Liver (tissue), 9 donors: ENCODE data around the gene LKAAEAR1. TPM values are rescaled to one million over a fixed set of nuclear protein-coding genes. Genes with fewer than 3 reads are reported as not detected.

Experiments
- DNase-seq: peaks from one replicate; pipeline ENCODE4 v3.0.0-alpha.2; 2017; ENCODE audit warnings: low spot score
- H3K27ac ChIP-seq, 2 donors: one replicate each; pipeline ENCODE4 v1.7.0; 2013; ENCODE audit warnings: inconsistent platforms in 2 of 2, low read length in 2 of 2, control low read depth in 1 of 2, low read depth in 1 of 2, mild to moderate bottlenecking in 1 of 2
- H3K27me3 ChIP-seq, 4 donors: one replicate each; pipeline versions ENCODE4 v1.6.1 to v1.7.0; 2013; ENCODE audit warnings: low read length in 3 of 4, inconsistent platforms in 1 of 4, mild to moderate bottlenecking in 1 of 4, moderate library complexity in 1 of 4; ENCODE audit not compliant: control insufficient read depth in 4 of 4, insufficient read depth in 4 of 4
- H3K36me3 ChIP-seq, 4 donors: one replicate each; pipeline versions ENCODE4 v1.6.1 to v1.7.0; 2013; ENCODE audit warnings: low read length in 3 of 4, mild to moderate bottlenecking in 3 of 4, low read depth in 1 of 4, moderate library complexity in 1 of 4; ENCODE audit not compliant: control insufficient read depth in 4 of 4, insufficient read depth in 3 of 4
- H3K4me1 ChIP-seq, 4 donors: one replicate each; pipeline versions ENCODE4 v1.6.1 to v1.7.0; 2013; ENCODE audit warnings: low read length in 3 of 4, mild to moderate bottlenecking in 3 of 4, moderate library complexity in 1 of 4; ENCODE audit not compliant: control insufficient read depth in 4 of 4, insufficient read depth in 4 of 4
- H3K4me3 ChIP-seq, 3 donors: one replicate each; pipeline versions ENCODE4 v1.6.1 to v1.7.0; 2013; ENCODE audit warnings: low read length in 3 of 3, control low read depth in 1 of 3, low read depth in 1 of 3, mild to moderate bottlenecking in 1 of 3
- H3K9ac ChIP-seq, 2 donors: one replicate each; pipeline ENCODE4 v1.7.0; 2013; ENCODE audit warnings: low read length in 2 of 2, mild to moderate bottlenecking in 2 of 2, moderate library complexity in 2 of 2, control low read depth in 1 of 2, low read depth in 1 of 2
- H3K9me3 ChIP-seq, 4 donors: one replicate each; pipeline versions ENCODE4 v1.6.1 to v1.7.0; 2013; ENCODE audit warnings: low read length in 3 of 4; ENCODE audit not compliant: control insufficient read depth in 4 of 4
- ATF3 ChIP-seq: IDR thresholded peaks from 2 replicates; pipeline ENCODE4 v1.6.1; 2016; ENCODE audit warnings: antibody characterized with exemption
- EGR1 ChIP-seq, 2 donors: IDR thresholded peaks; 2 replicates each; pipeline ENCODE4 v1.6.1; 2016 to 2018; ENCODE audit warnings: antibody characterized with exemption in 2 of 2, low read depth in 2 of 2
- FOXA1 ChIP-seq: IDR thresholded peaks from 2 replicates; pipeline ENCODE4 v1.6.1; 2016; ENCODE audit warnings: antibody characterized with exemption
- GABPA ChIP-seq, 2 donors: IDR thresholded peaks in 1 of 2; conservative IDR thresholded peaks in 1 of 2; 2 replicates each; pipeline ENCODE4 v1.6.1; 2016; ENCODE audit warnings: antibody characterized with exemption in 2 of 2, mild to moderate bottlenecking in 1 of 2, moderate library complexity in 1 of 2
- HNF4A ChIP-seq, 2 donors: conservative IDR thresholded peaks; 2 replicates each; pipeline ENCODE4 v1.6.1; 2016; ENCODE audit warnings: antibody characterized with exemption in 2 of 2, mild to moderate bottlenecking in 2 of 2
- HNF4G ChIP-seq: IDR thresholded peaks from 2 replicates; pipeline ENCODE4 v1.6.1; 2016; ENCODE audit warnings: antibody characterized with exemption
- JUND ChIP-seq, 2 donors: IDR thresholded peaks; 2 replicates each; pipeline ENCODE4 v1.6.1; 2016; ENCODE audit warnings: antibody characterized with exemption in 2 of 2
- RAD21 ChIP-seq, 2 donors: IDR thresholded peaks; 2 replicates each; pipeline ENCODE4 v1.6.1; 2016; ENCODE audit warnings: antibody characterized with exemption in 2 of 2, mild to moderate bottlenecking in 2 of 2
- RXRA ChIP-seq, 2 donors: IDR thresholded peaks; 2 replicates each; pipeline ENCODE4 v1.6.1; 2017 to 2018; ENCODE audit warnings: antibody characterized with exemption in 2 of 2, mild to moderate bottlenecking in 1 of 2
- SP1 ChIP-seq: IDR thresholded peaks from 2 replicates; pipeline ENCODE4 v1.6.1; 2018; ENCODE audit warnings: antibody characterized with exemption, mild to moderate bottlenecking
- TAF1 ChIP-seq: conservative IDR thresholded peaks from 2 replicates; pipeline ENCODE4 v1.6.1; 2016; ENCODE audit warnings: antibody characterized with exemption, mild to moderate bottlenecking
- YY1 ChIP-seq: IDR thresholded peaks from 2 replicates; pipeline ENCODE4 v1.6.1; 2016; ENCODE audit warnings: antibody characterized with exemption, mild to moderate bottlenecking
- whole genome bisulfite sequencing: extraction: QIAGEN DNeasy Blood & Tissue Kit; methylation state at CpG from one replicate; pipeline ENCODE4 v1.1.7; 2013; 5-methylcytosine and 5-hydroxymethylcytosine counted together
- polyA plus RNA-seq, 2 donors: library from polyadenylated mRNA; stranded (reverse) in 1 of 2; unstranded in 1 of 2; fragments of 200-250 nt in 1 of 2; fragments of >200 nt in 1 of 2; fragmentation: Nextera tagmentation in 1 of 2; extraction: Ambion mirVana in 1 of 2; gene quantifications; one replicate each; pipeline versions ENCODE4 v1.2.1 to v1.2.3, GENCODE V29; 2013 to 2015
- total RNA-seq, 2 donors: library from RNA; depleted of rRNA; stranded (reverse); fragments of >200 nt; gene quantifications; one replicate each; pipeline ENCODE4 v1.2.3, GENCODE V29; 2014
- TF ChIP-seq, protein P1 (sequence below): IDR thresholded peaks from 2 replicates; pipeline ENCODE4 v1.6.1; 2016; ENCODE audit warnings: antibody characterized with exemption
- TF ChIP-seq, protein P2 (sequence below): fragments of 150-350 bp; IDR thresholded peaks from 2 replicates; pipeline ENCODE4 v1.5.1; 2017; ENCODE audit warnings: improper control_type of control experiment, low read depth, low read length; ENCODE audit not compliant: missing input control
- TF ChIP-seq, protein P3 (sequence below): IDR thresholded peaks from 2 replicates; pipeline ENCODE4 v1.6.1; 2016; ENCODE audit warnings: antibody characterized with exemption, mild to moderate bottlenecking
- donor health status: healthy.
- donor health status: healthy.
- donor health status: healthy.
- donor health status: healthy.
- donor health status: healthy.

The LKAAEAR1 gene
- total and polyA plus RNA-seq, 4 donors = 0.08 TPM; not detected in 3

DNA sequence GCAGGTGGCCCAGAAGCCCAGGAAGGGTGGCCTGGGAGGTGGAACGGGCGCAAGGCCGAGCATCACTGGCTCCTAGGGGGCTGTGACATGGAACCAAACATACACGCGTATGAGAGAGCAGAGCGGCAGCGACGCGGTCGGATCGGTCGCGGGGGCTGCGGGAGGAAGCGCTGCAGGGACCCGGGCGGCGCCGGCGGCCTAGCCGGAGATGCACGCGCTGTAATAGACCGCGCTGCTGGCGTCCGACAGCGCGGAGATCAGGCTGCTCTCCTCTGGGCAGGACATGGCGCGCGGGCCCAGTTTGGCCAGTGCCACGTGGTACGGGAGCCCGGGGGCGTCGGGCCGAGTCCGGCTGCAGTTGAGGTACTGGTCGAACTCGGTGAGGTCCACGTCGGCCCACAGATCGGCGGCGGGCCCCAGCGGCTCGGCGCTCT is 36.2 kb downstream of the LKAAEAR1 start:
- TF ChIP-seq FOXA1 (no peak), TAF1 (no peak), ATF3 (no peak), SP1 (no peak), RAD21 (IDR thresholded peaks at IDR 0.05) (no peak), GABPA (IDR thresholded peaks at IDR 0.05 in 1 of 2, conservative IDR thresholded peaks at IDR 0.05 in 1 of 2) (no peak), JUND (IDR thresholded peaks at IDR 0.05) (no peak), EGR1 (IDR thresholded peaks at IDR 0.05; ENCODE audit: low read depth in 2 of 2) (no peak), RXRA (IDR thresholded peaks at IDR 0.05) (no peak), YY1 (no peak), HNF4A (conservative IDR thresholded peaks at IDR 0.05) (no peak)
- TF ChIP-seq, protein P1, sequence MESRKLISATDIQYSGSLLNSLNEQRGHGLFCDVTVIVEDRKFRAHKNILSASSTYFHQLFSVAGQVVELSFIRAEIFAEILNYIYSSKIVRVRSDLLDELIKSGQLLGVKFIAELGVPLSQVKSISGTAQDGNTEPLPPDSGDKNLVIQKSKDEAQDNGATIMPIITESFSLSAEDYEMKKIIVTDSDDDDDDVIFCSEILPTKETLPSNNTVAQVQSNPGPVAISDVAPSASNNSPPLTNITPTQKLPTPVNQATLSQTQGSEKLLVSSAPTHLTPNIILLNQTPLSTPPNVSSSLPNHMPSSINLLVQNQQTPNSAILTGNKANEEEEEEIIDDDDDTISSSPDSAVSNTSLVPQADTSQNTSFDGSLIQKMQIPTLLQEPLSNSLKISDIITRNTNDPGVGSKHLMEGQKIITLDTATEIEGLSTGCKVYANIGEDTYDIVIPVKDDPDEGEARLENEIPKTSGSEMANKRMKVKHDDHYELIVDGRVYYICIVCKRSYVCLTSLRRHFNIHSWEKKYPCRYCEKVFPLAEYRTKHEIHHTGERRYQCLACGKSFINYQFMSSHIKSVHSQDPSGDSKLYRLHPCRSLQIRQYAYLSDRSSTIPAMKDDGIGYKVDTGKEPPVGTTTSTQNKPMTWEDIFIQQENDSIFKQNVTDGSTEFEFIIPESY = no peak
- TF ChIP-seq, protein P2, sequence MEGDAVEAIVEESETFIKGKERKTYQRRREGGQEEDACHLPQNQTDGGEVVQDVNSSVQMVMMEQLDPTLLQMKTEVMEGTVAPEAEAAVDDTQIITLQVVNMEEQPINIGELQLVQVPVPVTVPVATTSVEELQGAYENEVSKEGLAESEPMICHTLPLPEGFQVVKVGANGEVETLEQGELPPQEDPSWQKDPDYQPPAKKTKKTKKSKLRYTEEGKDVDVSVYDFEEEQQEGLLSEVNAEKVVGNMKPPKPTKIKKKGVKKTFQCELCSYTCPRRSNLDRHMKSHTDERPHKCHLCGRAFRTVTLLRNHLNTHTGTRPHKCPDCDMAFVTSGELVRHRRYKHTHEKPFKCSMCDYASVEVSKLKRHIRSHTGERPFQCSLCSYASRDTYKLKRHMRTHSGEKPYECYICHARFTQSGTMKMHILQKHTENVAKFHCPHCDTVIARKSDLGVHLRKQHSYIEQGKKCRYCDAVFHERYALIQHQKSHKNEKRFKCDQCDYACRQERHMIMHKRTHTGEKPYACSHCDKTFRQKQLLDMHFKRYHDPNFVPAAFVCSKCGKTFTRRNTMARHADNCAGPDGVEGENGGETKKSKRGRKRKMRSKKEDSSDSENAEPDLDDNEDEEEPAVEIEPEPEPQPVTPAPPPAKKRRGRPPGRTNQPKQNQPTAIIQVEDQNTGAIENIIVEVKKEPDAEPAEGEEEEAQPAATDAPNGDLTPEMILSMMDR = no peak
- TF ChIP-seq, protein P3, sequence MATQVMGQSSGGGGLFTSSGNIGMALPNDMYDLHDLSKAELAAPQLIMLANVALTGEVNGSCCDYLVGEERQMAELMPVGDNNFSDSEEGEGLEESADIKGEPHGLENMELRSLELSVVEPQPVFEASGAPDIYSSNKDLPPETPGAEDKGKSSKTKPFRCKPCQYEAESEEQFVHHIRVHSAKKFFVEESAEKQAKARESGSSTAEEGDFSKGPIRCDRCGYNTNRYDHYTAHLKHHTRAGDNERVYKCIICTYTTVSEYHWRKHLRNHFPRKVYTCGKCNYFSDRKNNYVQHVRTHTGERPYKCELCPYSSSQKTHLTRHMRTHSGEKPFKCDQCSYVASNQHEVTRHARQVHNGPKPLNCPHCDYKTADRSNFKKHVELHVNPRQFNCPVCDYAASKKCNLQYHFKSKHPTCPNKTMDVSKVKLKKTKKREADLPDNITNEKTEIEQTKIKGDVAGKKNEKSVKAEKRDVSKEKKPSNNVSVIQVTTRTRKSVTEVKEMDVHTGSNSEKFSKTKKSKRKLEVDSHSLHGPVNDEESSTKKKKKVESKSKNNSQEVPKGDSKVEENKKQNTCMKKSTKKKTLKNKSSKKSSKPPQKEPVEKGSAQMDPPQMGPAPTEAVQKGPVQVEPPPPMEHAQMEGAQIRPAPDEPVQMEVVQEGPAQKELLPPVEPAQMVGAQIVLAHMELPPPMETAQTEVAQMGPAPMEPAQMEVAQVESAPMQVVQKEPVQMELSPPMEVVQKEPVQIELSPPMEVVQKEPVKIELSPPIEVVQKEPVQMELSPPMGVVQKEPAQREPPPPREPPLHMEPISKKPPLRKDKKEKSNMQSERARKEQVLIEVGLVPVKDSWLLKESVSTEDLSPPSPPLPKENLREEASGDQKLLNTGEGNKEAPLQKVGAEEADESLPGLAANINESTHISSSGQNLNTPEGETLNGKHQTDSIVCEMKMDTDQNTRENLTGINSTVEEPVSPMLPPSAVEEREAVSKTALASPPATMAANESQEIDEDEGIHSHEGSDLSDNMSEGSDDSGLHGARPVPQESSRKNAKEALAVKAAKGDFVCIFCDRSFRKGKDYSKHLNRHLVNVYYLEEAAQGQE = no peak
- Histone ChIP-seq H3K9ac (no peak overlapping the region), H3K9me3 (no peaks in the 10 kb centered on the region), H3K27me3 (peaks cover 0 to 11% (median 2%) of the 10 kb centered on the region in 4 donors), H3K4me1 (peaks cover 0 to 8% (median 2%) of the 10 kb centered on the region in 4 donors), H3K4me3 (peak overlapping the region in 1 of 3 donors; percentile 51), H3K36me3 (no peaks in the 10 kb centered on the region), H3K27ac (no peak overlapping the region)
- 26% methylated on average over 49 of the region's 49 CpGs for WGBS
- DNase-seq = no peak

- Histone ChIP-seq H3K9ac (no peak overlapping the region), H3K36me3 (no peaks in the 10 kb centered on the region), H3K9me3 (no peaks in the 10 kb centered on the region), H3K4me1 (peaks cover 0 to 13% (median 3%) of the 10 kb centered on the region in 4 donors), H3K27ac (no peak overlapping the region), H3K27me3 (peaks cover 0 to 11% (median 2%) of the 10 kb centered on the region in 4 donors), H3K4me3 (peak overlapping the region in 1 of 3 donors; percentile 51)
- TF ChIP-seq SP1 = no peak
- no peak for TF ChIP-seq HNF4G
- no peak for DNase-seq
- WGBS = 73% methylated on average over 8 of the region's 8 CpGs
These were observed 37.2 kb downstream of the LKAAEAR1 start for GRCh38 chr20:64047046-64047389.
